ENCODE measurements around the gene C3orf33. TPM values are rescaled to one million over a fixed set of nuclear protein-coding genes. Genes with fewer than 3 reads are reported as not detected.

Gene C3orf33
- total RNA-seq, 3 donors from 2014 or later (not counting 1 experiment from before 2014, with no cell fraction given): 0.88 to 2.5 (median 1.2) TPM

DNA sequence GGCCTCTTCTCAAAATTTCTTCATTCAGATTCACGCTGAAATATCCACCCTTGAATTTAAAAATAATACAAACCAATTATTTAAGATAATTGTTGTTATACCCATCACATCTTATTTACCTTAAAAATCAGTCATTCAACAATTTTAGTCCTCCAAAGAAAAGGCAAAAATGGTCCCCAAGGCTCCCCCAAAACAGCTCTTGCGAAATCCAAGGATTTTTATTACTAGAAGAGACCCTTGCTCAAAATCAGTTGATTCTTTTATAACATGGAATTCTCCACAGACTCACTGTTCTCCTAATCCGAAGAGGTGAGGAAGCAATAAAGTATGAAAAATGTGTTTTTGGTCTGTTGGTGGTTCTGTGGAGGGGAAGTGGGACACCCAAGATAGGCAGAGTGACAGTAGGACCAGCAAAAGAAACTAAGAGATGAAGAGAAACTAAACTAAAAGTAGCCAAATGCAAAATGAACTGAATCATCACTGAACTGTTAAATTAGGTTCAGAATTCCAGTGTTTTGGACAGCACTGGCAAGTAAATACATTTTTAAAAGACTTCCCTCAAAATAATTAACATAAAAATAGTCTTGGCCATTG, 42.1 kb downstream of the C3orf33 start:
- H3K27me3 ChIP-seq (ENCODE audit: control insufficient read depth, insufficient read depth, low read length): no peaks in the 10 kb centered on the region
- Mint-ChIP-seq H3K9me3 (no peaks in the 10 kb centered on the region), H3K36me3 (no peaks in the 10 kb centered on the region), H3K4me3 (no peak overlapping the region), H3K27ac (no peak overlapping the region), H3K4me1 (no peaks in the 10 kb centered on the region), H3K27me3 (ENCODE audit: low read depth in 2 of 2) (no peaks in the 10 kb centered on the region)
- H3K4me3 ChIP-seq (ENCODE audit: low read length): no peak overlapping the region
- DNase-seq (no peak), ATAC-seq (no peak)
- H3K4me1 ChIP-seq (ENCODE audit: control insufficient read depth, insufficient read depth, low read length): no peaks in the 10 kb centered on the region
- H3K36me3 ChIP-seq (ENCODE audit: control insufficient read depth, insufficient read depth, low read length): no peaks in the 10 kb centered on the region
- H3K27ac ChIP-seq (ENCODE audit: low read length): no peak overlapping the region
- 60% methylated on average over 3 of the region's 3 CpGs for WGBS (ENCODE audit: insufficient coverage)
- TF ChIP-seq, protein P1, sequence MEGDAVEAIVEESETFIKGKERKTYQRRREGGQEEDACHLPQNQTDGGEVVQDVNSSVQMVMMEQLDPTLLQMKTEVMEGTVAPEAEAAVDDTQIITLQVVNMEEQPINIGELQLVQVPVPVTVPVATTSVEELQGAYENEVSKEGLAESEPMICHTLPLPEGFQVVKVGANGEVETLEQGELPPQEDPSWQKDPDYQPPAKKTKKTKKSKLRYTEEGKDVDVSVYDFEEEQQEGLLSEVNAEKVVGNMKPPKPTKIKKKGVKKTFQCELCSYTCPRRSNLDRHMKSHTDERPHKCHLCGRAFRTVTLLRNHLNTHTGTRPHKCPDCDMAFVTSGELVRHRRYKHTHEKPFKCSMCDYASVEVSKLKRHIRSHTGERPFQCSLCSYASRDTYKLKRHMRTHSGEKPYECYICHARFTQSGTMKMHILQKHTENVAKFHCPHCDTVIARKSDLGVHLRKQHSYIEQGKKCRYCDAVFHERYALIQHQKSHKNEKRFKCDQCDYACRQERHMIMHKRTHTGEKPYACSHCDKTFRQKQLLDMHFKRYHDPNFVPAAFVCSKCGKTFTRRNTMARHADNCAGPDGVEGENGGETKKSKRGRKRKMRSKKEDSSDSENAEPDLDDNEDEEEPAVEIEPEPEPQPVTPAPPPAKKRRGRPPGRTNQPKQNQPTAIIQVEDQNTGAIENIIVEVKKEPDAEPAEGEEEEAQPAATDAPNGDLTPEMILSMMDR (IDR thresholded peaks at IDR 0.05): no peak
- intact Hi-C loops (cut with micrococcal nuclease): no loop called here
- H3K9me3 ChIP-seq (ENCODE audit: control insufficient read depth, insufficient read depth, low read length): no peaks in the 10 kb centered on the region

DNA sequence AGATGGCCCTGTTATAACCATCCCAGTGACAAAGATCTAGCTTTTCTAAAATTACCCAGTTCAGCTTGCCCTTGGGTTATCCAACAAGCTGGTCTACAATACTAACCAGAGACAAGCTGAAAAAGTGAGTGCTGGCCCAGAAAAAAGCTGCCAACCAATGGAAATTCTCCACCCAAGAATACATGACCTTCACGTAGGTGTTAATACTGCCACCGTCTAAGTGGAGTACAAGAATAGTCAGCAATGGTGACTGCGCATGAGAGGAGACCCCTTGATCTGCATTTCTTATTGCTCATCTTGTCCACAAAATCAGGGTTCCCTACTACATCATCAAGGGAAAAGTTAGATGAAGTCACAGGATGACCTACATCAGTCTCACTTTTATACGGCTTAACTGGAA, 45.4 kb downstream of the C3orf33 start:
- H3K27me3 Mint-ChIP-seq (ENCODE audit: low read depth in 2 of 2): no peaks in the 10 kb centered on the region
- no peaks in the 10 kb centered on the region for H3K9me3 ChIP-seq (ENCODE audit: control insufficient read depth, insufficient read depth, low read length)
- H3K4me3 ChIP-seq (ENCODE audit: low read length): no peak overlapping the region
- no peaks in the 10 kb centered on the region for H3K36me3 ChIP-seq (ENCODE audit: control insufficient read depth, insufficient read depth, low read length)
- 95% methylated on average over 4 of the region's 4 CpGs for WGBS (ENCODE audit: insufficient coverage)
- H3K27ac ChIP-seq (ENCODE audit: low read length): no peak overlapping the region
- DNase-seq: no peak
- no peak overlapping the region for H3K27ac Mint-ChIP-seq
- no peak overlapping the region for H3K4me3 Mint-ChIP-seq
- no peaks in the 10 kb centered on the region for H3K4me1 ChIP-seq (ENCODE audit: control insufficient read depth, insufficient read depth, low read length)
- intact Hi-C loops (cut with micrococcal nuclease): no loop called here
- H3K36me3 Mint-ChIP-seq: no peaks in the 10 kb centered on the region
- no peaks in the 10 kb centered on the region for H3K4me1 Mint-ChIP-seq
- TF ChIP-seq, protein P1 (IDR thresholded peaks at IDR 0.05): no peak
- no peak for ATAC-seq
- no peaks in the 10 kb centered on the region for H3K27me3 ChIP-seq (ENCODE audit: control insufficient read depth, insufficient read depth, low read length)
- no peaks in the 10 kb centered on the region for H3K9me3 Mint-ChIP-seq

DNA sequence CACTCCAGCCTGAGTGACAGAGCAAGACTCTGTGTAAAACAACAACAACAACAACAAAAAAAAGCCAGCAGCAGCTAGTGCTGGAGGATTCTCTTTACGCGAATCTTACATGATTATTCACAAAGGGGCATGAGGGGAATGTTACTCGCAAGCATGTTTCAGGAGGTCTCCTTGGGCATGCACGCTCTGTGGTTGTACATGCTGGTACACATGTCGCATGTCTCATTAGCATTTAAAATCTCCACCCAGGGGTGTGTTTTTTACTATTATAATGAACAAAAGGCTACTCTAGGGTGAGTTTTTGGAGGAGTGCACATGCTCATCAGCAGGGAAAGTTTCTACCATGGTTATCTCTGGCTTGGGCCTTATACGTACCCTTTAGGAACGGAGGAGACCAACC, 48.5 kb downstream of the C3orf33 start:
- Histone ChIP-seq H3K4me1 (ENCODE audit: control insufficient read depth, insufficient read depth, low read length) (no peaks in the 10 kb centered on the region), H3K4me3 (ENCODE audit: low read length) (no peak overlapping the region), H3K27me3 (ENCODE audit: control insufficient read depth, insufficient read depth, low read length) (no peaks in the 10 kb centered on the region), H3K36me3 (ENCODE audit: control insufficient read depth, insufficient read depth, low read length) (no peaks in the 10 kb centered on the region), H3K9me3 (ENCODE audit: control insufficient read depth, insufficient read depth, low read length) (no peaks in the 10 kb centered on the region), H3K27ac (ENCODE audit: low read length) (no peak overlapping the region)
- Mint-ChIP-seq H3K36me3 (no peaks in the 10 kb centered on the region), H3K4me3 (no peak overlapping the region), H3K27ac (no peak overlapping the region), H3K9me3 (no peaks in the 10 kb centered on the region), H3K4me1 (no peaks in the 10 kb centered on the region), H3K27me3 (ENCODE audit: low read depth in 2 of 2) (no peaks in the 10 kb centered on the region)
- TF ChIP-seq, protein P1 (IDR thresholded peaks at IDR 0.05): no peak
- 98% methylated on average over 7 of the region's 7 CpGs for WGBS (ENCODE audit: insufficient coverage)
- DNase-seq: no peak
- intact Hi-C loops (cut with micrococcal nuclease): no loop called here
- ATAC-seq: no peak

DNA sequence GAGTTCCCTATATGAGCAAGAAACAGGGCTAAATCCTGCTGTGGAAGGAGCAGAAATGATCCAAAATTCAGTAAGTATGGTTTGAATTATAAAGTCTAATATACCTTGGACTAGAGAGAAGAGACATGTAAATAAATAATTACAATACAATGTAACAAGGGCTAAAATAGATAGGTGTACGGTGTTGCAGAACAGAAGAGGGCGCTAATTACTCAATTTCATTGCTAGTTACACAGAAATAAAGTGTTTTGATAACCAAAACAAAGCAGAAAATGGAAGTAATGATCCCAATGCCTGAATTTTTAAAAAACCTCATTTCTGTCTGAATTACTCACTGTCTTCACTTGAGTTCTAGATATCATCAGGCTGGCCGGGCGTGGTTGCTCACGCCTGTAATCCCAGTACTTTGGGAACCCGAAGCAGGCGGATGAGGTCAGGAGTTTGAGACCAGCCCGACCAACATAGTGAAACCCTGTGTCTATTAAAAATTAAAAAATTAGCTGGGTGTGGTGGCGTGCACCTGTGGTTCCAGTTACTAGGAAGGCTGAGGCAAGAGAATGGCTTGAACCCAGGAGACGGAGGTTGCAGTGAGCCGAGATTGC, 52.9 kb downstream of the C3orf33 start:
- H3K27ac ChIP-seq (ENCODE audit: low read length): no peak overlapping the region
- peak in 1 of 2 donors; percentile 38 for DNase-seq

More for the DNA sequence above, 52.9 kb downstream of the C3orf33 start:
- 84% methylated on average over 10 of the region's 11 CpGs for WGBS (ENCODE audit: insufficient coverage)
- no peaks in the 10 kb centered on the region for H3K36me3 Mint-ChIP-seq
- ATAC-seq: no peak
- Histone ChIP-seq H3K9me3 (ENCODE audit: control insufficient read depth, insufficient read depth, low read length) (no peaks in the 10 kb centered on the region), H3K36me3 (ENCODE audit: control insufficient read depth, insufficient read depth, low read length) (no peaks in the 10 kb centered on the region), H3K4me3 (ENCODE audit: low read length) (no peak overlapping the region), H3K27me3 (ENCODE audit: control insufficient read depth, insufficient read depth, low read length) (no peaks in the 10 kb centered on the region), H3K4me1 (ENCODE audit: control insufficient read depth, insufficient read depth, low read length) (no peaks in the 10 kb centered on the region)
- H3K27me3 Mint-ChIP-seq (ENCODE audit: low read depth in 2 of 2): peaks cover 3 to 5% of the 10 kb centered on the region in 2 donors
- no peaks in the 10 kb centered on the region for H3K9me3 Mint-ChIP-seq
- H3K27ac Mint-ChIP-seq: no peak overlapping the region
- no peak overlapping the region for H3K4me3 Mint-ChIP-seq
- intact Hi-C loops (cut with micrococcal nuclease): no loop called here
- TF ChIP-seq, protein P1 (IDR thresholded peaks at IDR 0.05): no peak
- H3K4me1 Mint-ChIP-seq: no peaks in the 10 kb centered on the region
